PFSK-1 (cell line): ENCODE results near the gene MRFAP1.

Experiments used
- POLR2AphosphoS5 ChIP-seq: IDR thresholded peaks from 2 replicates; pipeline ENCODE4 v1.6.1; 2012; ENCODE audit warnings: low read depth, mild to moderate bottlenecking, control low read depth, low read length, moderate library complexity
- TF ChIP-seq, protein P1 (sequence below), 2 experiments: IDR thresholded peaks; 2 replicates each; pipeline versions ENCODE4 v1.6.1 to v1.8.0; 2011 to 2012; ENCODE audit warnings: low read depth in 2 of 2, low read length in 2 of 2, control low read depth in 1 of 2, inconsistent platforms in 1 of 2, mild to moderate bottlenecking in 1 of 2, moderate library complexity in 1 of 2; ENCODE audit not compliant: insufficient read depth in 1 of 2

DNA sequence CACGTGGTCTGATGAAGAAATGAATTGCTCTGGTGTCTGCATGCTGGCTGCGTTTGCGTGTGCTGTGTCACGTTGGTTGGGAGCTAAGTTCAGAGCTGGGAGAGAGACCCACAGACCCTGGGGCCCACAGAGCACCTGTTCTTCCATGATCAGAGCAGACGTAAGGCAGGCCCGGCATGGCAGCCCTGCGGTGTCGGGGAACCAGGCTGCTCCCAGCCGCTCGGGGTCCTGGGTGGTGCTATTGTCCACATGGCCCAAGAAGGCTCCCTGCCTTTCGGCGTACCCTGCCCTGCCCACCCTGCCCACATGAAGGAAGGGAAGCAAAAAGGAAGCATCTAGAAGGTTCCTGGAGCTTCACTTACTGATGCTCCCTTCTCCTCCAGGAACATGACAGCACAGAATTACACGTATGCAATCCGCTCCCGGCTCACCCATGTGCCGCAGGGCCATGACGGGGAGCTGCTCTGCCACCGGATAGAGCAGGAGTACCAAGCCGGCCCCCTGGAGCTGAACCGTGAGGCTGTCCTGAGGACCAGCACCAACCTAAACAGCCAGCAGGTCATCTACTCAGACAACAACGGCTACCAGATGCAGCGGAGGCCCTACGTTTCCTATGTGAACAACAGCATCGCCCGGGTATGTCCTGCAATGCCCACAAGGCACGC is 30.9 kb upstream of the MRFAP1 start:
- TF ChIP-seq, protein P1, sequence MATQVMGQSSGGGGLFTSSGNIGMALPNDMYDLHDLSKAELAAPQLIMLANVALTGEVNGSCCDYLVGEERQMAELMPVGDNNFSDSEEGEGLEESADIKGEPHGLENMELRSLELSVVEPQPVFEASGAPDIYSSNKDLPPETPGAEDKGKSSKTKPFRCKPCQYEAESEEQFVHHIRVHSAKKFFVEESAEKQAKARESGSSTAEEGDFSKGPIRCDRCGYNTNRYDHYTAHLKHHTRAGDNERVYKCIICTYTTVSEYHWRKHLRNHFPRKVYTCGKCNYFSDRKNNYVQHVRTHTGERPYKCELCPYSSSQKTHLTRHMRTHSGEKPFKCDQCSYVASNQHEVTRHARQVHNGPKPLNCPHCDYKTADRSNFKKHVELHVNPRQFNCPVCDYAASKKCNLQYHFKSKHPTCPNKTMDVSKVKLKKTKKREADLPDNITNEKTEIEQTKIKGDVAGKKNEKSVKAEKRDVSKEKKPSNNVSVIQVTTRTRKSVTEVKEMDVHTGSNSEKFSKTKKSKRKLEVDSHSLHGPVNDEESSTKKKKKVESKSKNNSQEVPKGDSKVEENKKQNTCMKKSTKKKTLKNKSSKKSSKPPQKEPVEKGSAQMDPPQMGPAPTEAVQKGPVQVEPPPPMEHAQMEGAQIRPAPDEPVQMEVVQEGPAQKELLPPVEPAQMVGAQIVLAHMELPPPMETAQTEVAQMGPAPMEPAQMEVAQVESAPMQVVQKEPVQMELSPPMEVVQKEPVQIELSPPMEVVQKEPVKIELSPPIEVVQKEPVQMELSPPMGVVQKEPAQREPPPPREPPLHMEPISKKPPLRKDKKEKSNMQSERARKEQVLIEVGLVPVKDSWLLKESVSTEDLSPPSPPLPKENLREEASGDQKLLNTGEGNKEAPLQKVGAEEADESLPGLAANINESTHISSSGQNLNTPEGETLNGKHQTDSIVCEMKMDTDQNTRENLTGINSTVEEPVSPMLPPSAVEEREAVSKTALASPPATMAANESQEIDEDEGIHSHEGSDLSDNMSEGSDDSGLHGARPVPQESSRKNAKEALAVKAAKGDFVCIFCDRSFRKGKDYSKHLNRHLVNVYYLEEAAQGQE (IDR thresholded peaks at IDR 0.05; ENCODE audit: insufficient read depth in 1 of 2, low read depth in 2 of 2, low read length in 2 of 2), result no peak
- TF ChIP-seq POLR2AphosphoS5, result no peak
